SU-DHL-6 (cell line): Measurements from ENCODE around the gene TCEA3.

ENCODE experiments used
- H2AFZ ChIP-seq: fragments of 200-600 bp; sonication (generic); 2 replicates; pipeline ENCODE4 v1.6.1; 2014; ENCODE audit warnings: low read depth, mild to moderate bottlenecking, moderate library complexity, mixed read lengths, antibody characterized with exemption, low read length; ENCODE audit not compliant: severe bottlenecking
- H3F3A ChIP-seq: fragments of 200-600 bp; shearing (Covaris generic); 2 replicates; pipeline ENCODE4 v1.6.0; 2016; ENCODE audit warnings: antibody characterized with exemption, mild to moderate bottlenecking; ENCODE audit not compliant: insufficient read depth
- H3K27ac ChIP-seq: fragments of 200-600 bp; sonication (generic); 2 replicates; pipeline ENCODE4 v1.5.1; 2016; ENCODE audit warnings: low read depth, mild to moderate bottlenecking, low read length, moderate library complexity, mixed read lengths
- H3K27me3 ChIP-seq: fragments of 200-600 bp; sonication (generic), shearing (Covaris generic); 2 replicates; pipeline ENCODE4 v1.6.0; 2014; ENCODE audit warnings: mild to moderate bottlenecking, low read length
- H3K36me3 ChIP-seq: fragments of 200-600 bp; sonication (generic); 2 replicates; pipeline ENCODE4 v1.6.1; 2014; ENCODE audit warnings: mild to moderate bottlenecking, low read length, mixed read lengths
- H3K4me2 ChIP-seq: fragments of 300-600, 200-600 bp; shearing (Covaris generic), sonication (generic); 2 replicates; pipeline ENCODE4 v1.6.0; 2014; ENCODE audit warnings: low read length, low read depth, mild to moderate bottlenecking; ENCODE audit not compliant: poor library complexity, severe bottlenecking
- H3K4me3 ChIP-seq: fragments of 200-600 bp; sonication (generic); 2 replicates; pipeline ENCODE4 v1.5.1; 2014; ENCODE audit warnings: antibody characterized with exemption, low read length, mild to moderate bottlenecking, mixed read lengths; ENCODE audit not compliant: insufficient read depth, poor library complexity, severe bottlenecking
- H3K79me2 ChIP-seq: fragments of 200-600 bp; sonication (generic); 2 replicates; pipeline ENCODE4 v1.6.1; 2014; ENCODE audit warnings: mild to moderate bottlenecking, low read length, moderate library complexity; ENCODE audit not compliant: insufficient read depth
- H3K9ac ChIP-seq: fragments of 200-600 bp; sonication (generic); 2 replicates; pipeline ENCODE4 v1.7.0; 2014; ENCODE audit warnings: mild to moderate bottlenecking, low read length
- H3K9me2 ChIP-seq: fragments of 200-600 bp; sonication (generic); replicated peaks from 2 replicates; pipeline ENCODE4 v1.6.1; 2014; ENCODE audit warnings: low read length; ENCODE audit not compliant: insufficient read depth
- H3K9me3 ChIP-seq: fragments of 200-600 bp; sonication (generic); 2 replicates; pipeline ENCODE4 v1.6.1; 2014; ENCODE audit warnings: low read length, mixed read lengths; ENCODE audit not compliant: insufficient read depth
- H4K20me1 ChIP-seq: fragments of 200-600 bp; sonication (generic); 2 replicates; pipeline ENCODE4 v1.6.1; 2014; ENCODE audit warnings: low read depth, mild to moderate bottlenecking, antibody characterized with exemption, low read length, moderate library complexity, mixed read lengths
- CTCF ChIP-seq: fragments of 200-600 bp; sonication (generic); IDR thresholded peaks from one replicate; pipeline ENCODE4 v1.5.1; 2017; ENCODE audit warnings: antibody characterized with exemption, mild to moderate bottlenecking, low read length, moderate library complexity; ENCODE audit not compliant: insufficient read depth, poor library complexity, severe bottlenecking
- EZH2phosphoT487 ChIP-seq: fragments of 200-600 bp; sonication (generic), shearing (Covaris generic); conservative IDR thresholded peaks from 2 replicates; pipeline ENCODE4 v1.6.1; 2018; ENCODE audit warnings: mild to moderate bottlenecking, antibody characterized with exemption, low read length, moderate library complexity, mixed read lengths

TCEA3 gene

DNA sequence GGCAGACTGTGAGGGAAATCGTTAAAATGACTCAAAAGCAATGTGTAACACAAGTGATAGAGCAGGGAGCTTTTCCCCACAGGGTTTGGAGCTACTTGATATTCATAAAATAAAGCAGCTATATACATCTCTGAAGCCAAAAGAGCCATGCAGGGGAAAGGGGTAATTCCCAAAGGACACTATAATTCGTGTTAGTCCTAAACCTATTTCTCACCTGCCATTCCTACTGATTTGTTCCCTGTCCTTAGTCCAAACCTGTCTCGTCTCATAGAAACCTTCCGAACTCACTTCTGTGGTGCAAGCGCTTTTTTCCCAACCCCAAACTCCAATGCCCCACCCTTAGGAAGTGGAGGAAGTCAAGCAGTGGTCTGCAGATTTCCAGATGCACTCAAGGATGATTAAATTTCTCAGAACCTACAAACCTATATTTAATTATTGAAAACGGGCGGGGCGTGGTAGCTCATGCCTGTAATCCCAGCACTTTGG lies 79.5 kb downstream of the TCEA3 start:
- peaks cover 14% of the 10 kb centered on the region for H3K36me3 ChIP-seq
- H3K9me3 ChIP-seq = no peaks in the 10 kb centered on the region
- H3F3A ChIP-seq = no peaks in the 10 kb centered on the region
- TF ChIP-seq EZH2phosphoT487 = no peak
- TF ChIP-seq CTCF = no peak
- peaks cover 32% of the 10 kb centered on the region for H4K20me1 ChIP-seq
- H3K4me3 ChIP-seq = peak overlapping the region; percentile 63
- peak overlapping the region; percentile 98 for H2AFZ ChIP-seq
- H3K4me2 ChIP-seq = peak overlapping the region; percentile 98
- H3K27me3 ChIP-seq = no peaks in the 10 kb centered on the region
- H3K9me2 ChIP-seq = no peaks in the 10 kb centered on the region
- H3K79me2 ChIP-seq = peaks cover 41% of the 10 kb centered on the region
- H3K9ac ChIP-seq = peak overlapping the region; percentile 91
- H3K27ac ChIP-seq = peak overlapping the region; percentile 68

DNA sequence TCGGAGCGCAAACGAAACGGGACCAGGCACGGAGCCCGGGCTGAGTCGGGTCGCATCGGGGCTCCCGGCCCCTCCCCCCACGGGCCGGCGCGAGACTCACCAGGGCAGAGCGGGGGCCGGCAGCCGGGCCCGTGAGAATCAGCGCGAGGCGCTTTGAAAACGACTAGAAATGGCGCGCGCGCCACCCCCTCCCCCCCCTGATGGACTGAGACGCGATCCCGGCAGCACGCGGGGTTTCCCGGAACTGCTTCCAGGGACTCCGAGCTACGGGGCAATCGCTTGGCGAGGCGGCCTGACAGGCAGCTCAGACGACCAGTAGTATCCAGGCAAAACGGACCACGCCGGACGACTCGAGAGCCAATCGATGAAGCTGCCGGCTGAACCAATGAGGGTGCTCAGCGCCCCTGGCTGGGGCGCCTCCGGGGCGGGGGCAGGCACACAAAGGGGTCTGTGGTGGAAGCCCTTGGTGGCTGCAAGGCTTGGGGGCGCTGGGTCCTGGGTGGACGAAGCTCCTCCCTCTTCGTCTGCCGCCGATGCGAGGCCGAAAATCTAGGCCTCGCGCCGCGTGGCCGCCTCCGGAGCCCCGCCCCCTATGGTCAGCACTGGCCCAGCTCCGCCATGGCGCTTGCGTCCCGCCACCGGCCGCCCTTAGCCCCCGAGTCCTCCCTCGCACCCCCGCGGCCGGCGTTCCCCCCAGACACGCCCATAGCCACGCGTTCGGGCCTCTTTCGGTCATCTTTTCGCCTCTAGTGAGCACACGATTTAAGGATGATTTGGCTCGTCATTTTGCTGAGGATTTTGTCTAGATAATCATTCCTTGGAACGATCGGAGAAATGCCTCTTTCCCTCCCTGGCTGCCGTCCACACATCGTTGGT lies 80.2 kb downstream of the TCEA3 start, which contains the start of gene HNRNPR:
HNRNPR (minus strand) TSS at position 174 of the 876 bp plus-strand sequence. CDS start 3,276 bp downstream, outside the sequence.
- H3K79me2 ChIP-seq = peaks cover 48% of the 10 kb centered on the region
- 0 out of 2 replicates have a peak, but pooled peaks cover 1% of the 10 kb centered on the region for H3F3A ChIP-seq
- peak within 1 kb of the TSS; percentile 80 for H3K27ac ChIP-seq
- peaks cover 19% of the 10 kb centered on the region for H3K36me3 ChIP-seq
- no peaks in the 10 kb centered on the region for H3K27me3 ChIP-seq
- peak within 1 kb of the TSS; percentile 98 for H3K4me2 ChIP-seq
- no peaks in the 10 kb centered on the region for H3K9me3 ChIP-seq
- peaks cover 39% of the 10 kb centered on the region for H4K20me1 ChIP-seq
- peak within 1 kb of the TSS; percentile 98 for H2AFZ ChIP-seq
- no peaks in the 10 kb centered on the region for H3K9me2 ChIP-seq
- TF ChIP-seq CTCF (no peak), EZH2phosphoT487 (no peak)
- H3K4me3 ChIP-seq = peak within 1 kb of the TSS; percentile 98
- H3K9ac ChIP-seq = peak within 1 kb of the TSS; percentile 91

DNA sequence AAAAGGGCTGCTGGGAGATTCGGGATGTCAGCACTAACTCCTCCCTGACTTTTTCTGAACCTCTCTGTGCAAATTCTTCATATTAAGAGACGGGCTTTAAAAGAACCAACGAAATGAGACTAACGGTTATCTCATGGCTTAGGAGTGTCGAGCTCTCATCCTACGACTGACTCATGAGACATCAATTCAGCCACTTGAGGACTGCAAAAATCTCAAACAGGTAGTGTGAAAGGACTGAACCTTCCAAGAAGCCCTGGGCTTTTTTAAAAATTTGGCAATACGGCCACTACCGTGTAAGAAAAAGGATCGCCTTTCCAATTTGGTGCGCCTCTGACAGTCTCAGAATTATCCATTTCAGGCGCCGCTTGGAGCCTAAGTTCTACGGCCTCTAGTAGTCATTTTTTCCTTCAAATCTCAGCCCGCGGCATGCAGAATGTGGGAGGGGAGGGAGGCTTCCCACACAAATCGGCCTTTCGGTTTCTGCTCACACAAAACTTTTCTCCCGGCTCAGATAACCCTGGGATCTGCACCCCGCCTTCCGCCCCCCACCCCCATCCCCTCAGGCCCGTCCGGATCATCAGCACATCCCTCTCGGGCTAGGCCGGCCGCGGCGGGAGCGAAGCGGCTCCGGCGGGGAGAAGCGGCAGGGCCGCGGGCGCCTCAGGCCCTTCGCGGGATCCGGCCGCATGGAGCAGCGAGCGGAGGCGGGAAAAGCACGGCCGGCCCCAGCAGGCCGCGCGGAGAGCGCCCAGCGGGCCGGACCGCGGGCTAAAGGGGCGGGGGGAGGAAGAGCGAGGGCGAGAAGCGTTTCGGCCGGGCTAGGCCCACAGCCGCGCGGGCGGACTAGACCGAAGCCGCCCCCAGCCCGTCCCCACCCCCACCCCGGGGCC lies 81.1 kb downstream of the TCEA3 start:
- H3K27me3 ChIP-seq = no peaks in the 10 kb centered on the region
- no peaks in the 10 kb centered on the region for H3K9me3 ChIP-seq
- H3F3A ChIP-seq = peaks cover 6% of the 10 kb centered on the region; the same call in 1 of the 2 replicates
- peaks cover 48% of the 10 kb centered on the region for H4K20me1 ChIP-seq
- peaks cover 56% of the 10 kb centered on the region for H3K79me2 ChIP-seq
- H3K4me2 ChIP-seq = peak overlapping the region; percentile 79
- peak overlapping the region; percentile 29 for H2AFZ ChIP-seq
- H3K4me3 ChIP-seq = peak overlapping the region; percentile 98
- H3K9ac ChIP-seq = peak overlapping the region; percentile 91
- no peaks in the 10 kb centered on the region for H3K9me2 ChIP-seq
- H3K36me3 ChIP-seq = peaks cover 21% of the 10 kb centered on the region
- TF ChIP-seq CTCF (no peak), EZH2phosphoT487 (no peak)
- peak overlapping the region; percentile 80 for H3K27ac ChIP-seq
